Colonic mucosa (tissue), 4 donors: ENCODE measurements around the gene SYNPR. TPM values are rescaled to one million over a fixed set of nuclear protein-coding genes. Genes with fewer than 3 reads are reported as not detected.
A peak's percentile ranks its signal among the peaks of the same experiment; 100 is the strongest.

ENCODE experiments used
- DNase-seq: peaks from one replicate; pipeline ENCODE4 v3.0.0-alpha.2; 2020
- H3K27ac ChIP-seq: fragments of 200-600 bp; one replicate; pipeline ENCODE4 v1.8.0; 2021
- H3K27me3 ChIP-seq: fragments of 200-600 bp; one replicate; pipeline ENCODE4 v1.8.0; 2021
- H3K36me3 ChIP-seq: fragments of 200-600 bp; one replicate; pipeline ENCODE4 v1.8.0; 2021
- H3K4me1 ChIP-seq: fragments of 200-600 bp; one replicate; pipeline ENCODE4 v1.8.0; 2021; ENCODE audit warnings: mild to moderate bottlenecking
- H3K4me3 ChIP-seq: fragments of 200-600 bp; one replicate; pipeline ENCODE4 v1.8.0; 2021
- H3K9ac ChIP-seq, 2 donors: one replicate each; pipeline ENCODE4 v1.7.0; 2013; ENCODE audit warnings: control low read depth in 2 of 2, low read depth in 2 of 2, low read length in 2 of 2
- H3K9me3 ChIP-seq: fragments of 200-600 bp; one replicate; pipeline ENCODE4 v1.8.0; 2021
- intact Hi-C: fragments of 100-400 bp; cut with DNase I; formaldehyde crosslinking; loops from one replicate; pipeline ENCODE4 v1.14.1; 2022
- total RNA-seq, 2 donors: library from RNA; stranded (reverse); fragmentation: NEBNext Ultra II Directional in 1 of 2; extraction: Animal tissue kit (Norgen Biotek cat#: 25700) in 1 of 2; gene quantifications; one replicate each; pipeline ENCODE4 v1.2.1, GENCODE V29; 2021
- TF ChIP-seq, protein P1 (sequence below): fragments of 200-600 bp; IDR thresholded peaks from one replicate; pipeline ENCODE4 v1.8.0; 2022; ENCODE audit warnings: antibody characterized with exemption, mild to moderate bottlenecking
- donor health status: healthy.
- donor health status: DM: no; HTN: no; CAD: no.
- donor health status: DM: no; HTN: no; CAD: no.

SYNPR gene
- total RNA-seq, 2 donors from 2014 or later = 0.17 TPM; not detected in 1

- H3K4me1 ChIP-seq = no peaks in the 10 kb centered on the region
- H3K4me3 ChIP-seq = no peak overlapping the region
- H3K9me3 ChIP-seq = no peaks in the 10 kb centered on the region
- DNase-seq = no peak
- TF ChIP-seq, protein P1, sequence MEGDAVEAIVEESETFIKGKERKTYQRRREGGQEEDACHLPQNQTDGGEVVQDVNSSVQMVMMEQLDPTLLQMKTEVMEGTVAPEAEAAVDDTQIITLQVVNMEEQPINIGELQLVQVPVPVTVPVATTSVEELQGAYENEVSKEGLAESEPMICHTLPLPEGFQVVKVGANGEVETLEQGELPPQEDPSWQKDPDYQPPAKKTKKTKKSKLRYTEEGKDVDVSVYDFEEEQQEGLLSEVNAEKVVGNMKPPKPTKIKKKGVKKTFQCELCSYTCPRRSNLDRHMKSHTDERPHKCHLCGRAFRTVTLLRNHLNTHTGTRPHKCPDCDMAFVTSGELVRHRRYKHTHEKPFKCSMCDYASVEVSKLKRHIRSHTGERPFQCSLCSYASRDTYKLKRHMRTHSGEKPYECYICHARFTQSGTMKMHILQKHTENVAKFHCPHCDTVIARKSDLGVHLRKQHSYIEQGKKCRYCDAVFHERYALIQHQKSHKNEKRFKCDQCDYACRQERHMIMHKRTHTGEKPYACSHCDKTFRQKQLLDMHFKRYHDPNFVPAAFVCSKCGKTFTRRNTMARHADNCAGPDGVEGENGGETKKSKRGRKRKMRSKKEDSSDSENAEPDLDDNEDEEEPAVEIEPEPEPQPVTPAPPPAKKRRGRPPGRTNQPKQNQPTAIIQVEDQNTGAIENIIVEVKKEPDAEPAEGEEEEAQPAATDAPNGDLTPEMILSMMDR = no peak
- no peak overlapping the region for H3K27ac ChIP-seq
- H3K27me3 ChIP-seq = no peaks in the 10 kb centered on the region
- H3K36me3 ChIP-seq = no peaks in the 10 kb centered on the region
- H3K9ac ChIP-seq = no peak overlapping the region
- intact Hi-C loops = no loop called here
Observed at GRCh38 chr3:63456901-63457300, 178.8 kb downstream of the SYNPR start.

DNA sequence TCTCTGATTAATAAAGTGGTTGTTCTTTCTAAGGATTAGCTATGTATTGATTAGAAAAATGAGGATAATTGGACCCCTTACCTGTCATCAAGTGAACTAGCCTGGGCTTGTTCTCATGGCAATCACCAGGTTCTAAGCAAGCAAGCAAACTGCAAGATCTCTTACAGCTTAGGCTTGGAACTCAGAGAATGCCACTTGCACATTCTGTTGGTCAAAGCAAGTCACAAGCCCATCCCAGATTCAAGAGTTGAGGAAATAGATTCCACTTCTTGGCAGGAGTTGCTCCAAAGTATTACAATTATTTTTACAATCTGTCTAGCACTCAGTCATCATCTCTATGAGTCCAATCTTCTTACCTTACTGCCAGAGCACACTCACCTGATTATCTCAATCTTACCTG is 180.3 kb downstream of the SYNPR start:
- no peaks in the 10 kb centered on the region for H3K9me3 ChIP-seq
- no peak overlapping the region for H3K27ac ChIP-seq
- H3K4me3 ChIP-seq = no peak overlapping the region
- TF ChIP-seq, protein P1 = no peak
- no peaks in the 10 kb centered on the region for H3K4me1 ChIP-seq
- H3K36me3 ChIP-seq = no peaks in the 10 kb centered on the region
- intact Hi-C loops = no loop called here
- DNase-seq = no peak
- no peak overlapping the region for H3K9ac ChIP-seq
- H3K27me3 ChIP-seq = no peaks in the 10 kb centered on the region

DNA sequence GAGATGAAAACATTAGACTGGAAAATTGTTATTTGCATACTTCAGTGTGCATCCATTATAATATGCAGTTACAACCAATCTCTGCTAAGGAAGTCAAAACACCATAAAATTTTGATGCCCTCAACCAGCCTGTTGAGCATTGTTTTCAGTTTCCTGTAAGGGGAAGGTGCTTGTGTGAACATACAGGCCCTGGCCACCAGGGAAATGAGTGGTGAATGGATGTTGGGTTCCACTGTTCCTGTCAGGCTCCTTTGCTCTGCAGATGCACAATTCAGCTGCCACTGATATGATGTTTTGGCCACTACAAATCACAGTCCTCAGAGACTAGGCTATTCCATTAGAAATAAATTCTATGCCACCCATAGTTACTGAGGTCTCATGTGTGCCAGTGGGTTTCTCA is 184.6 kb downstream of the SYNPR start:
- H3K9me3 ChIP-seq = no peaks in the 10 kb centered on the region

DNA sequence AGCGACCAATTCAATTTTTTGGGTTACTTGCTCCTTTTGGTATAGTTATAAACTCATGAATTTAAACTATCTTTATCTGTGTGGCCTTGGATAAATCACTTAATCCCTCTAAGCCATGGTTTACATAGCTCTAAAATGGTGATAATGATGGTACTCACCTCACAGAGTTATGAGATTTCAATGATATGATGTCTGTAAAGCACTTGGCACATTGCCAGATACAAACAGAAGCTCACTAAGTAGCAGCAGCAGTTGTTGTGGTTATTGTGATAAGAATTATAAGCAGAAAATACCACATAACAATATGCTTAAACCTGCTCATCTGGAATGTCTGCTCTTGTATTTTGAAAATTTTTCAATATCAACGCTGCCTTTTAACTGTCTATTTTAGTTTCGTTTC is 189.3 kb downstream of the SYNPR start:
- H3K27ac ChIP-seq = no peak overlapping the region
- intact Hi-C loops = no loop called here
- no peaks in the 10 kb centered on the region for H3K9me3 ChIP-seq
- H3K4me3 ChIP-seq = no peak overlapping the region
- H3K4me1 ChIP-seq = no peaks in the 10 kb centered on the region
- H3K27me3 ChIP-seq = no peaks in the 10 kb centered on the region
- H3K36me3 ChIP-seq = no peaks in the 10 kb centered on the region
- TF ChIP-seq, protein P1 = no peak
- no peak for DNase-seq
- no peak overlapping the region for H3K9ac ChIP-seq

More for the DNA sequence above, 184.6 kb downstream of the SYNPR start:
- H3K27ac ChIP-seq = no peak overlapping the region
- H3K27me3 ChIP-seq = no peaks in the 10 kb centered on the region
- no peaks in the 10 kb centered on the region for H3K36me3 ChIP-seq
- H3K9ac ChIP-seq = no peak overlapping the region
- TF ChIP-seq, protein P1 = no peak
- H3K4me3 ChIP-seq = no peak overlapping the region
- no peak for DNase-seq
- intact Hi-C loops = no loop called here
- no peaks in the 10 kb centered on the region for H3K4me1 ChIP-seq

GRCh38 chr3:63470745-63471144 is 192.6 kb downstream of the SYNPR start:
- TF ChIP-seq, protein P1 = no peak
- DNase-seq = no peak
- no peak overlapping the region for H3K9ac ChIP-seq
- no peaks in the 10 kb centered on the region for H3K9me3 ChIP-seq
- peak overlapping the region; percentile 15 for H3K27ac ChIP-seq
- H3K36me3 ChIP-seq = no peaks in the 10 kb centered on the region
- no peaks in the 10 kb centered on the region for H3K4me1 ChIP-seq
- no peak overlapping the region for H3K4me3 ChIP-seq
- H3K27me3 ChIP-seq = no peaks in the 10 kb centered on the region
- intact Hi-C loops = no loop called here

DNA sequence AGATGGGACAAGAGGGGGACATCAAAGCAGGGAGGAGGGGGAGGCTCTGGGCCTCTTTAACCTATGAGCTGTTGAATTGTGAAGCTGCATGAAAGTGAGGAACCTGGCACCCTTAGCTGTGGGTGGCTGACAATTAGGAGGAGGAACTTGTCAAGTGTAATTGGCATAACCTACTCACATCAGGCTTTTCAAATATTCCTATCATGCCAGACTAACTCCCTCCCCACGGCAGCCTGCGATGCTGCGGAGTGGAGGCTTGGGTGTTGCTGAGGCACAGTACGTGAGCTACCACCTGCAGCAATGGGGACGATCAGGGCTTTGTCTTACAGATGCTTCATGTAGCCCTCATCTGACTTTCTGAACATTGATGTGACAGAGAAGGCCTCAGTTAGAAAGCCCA is 193.7 kb downstream of the SYNPR start:
- H3K4me3 ChIP-seq = no peak overlapping the region
- no peaks in the 10 kb centered on the region for H3K9me3 ChIP-seq
- intact Hi-C loops = no loop called here
- H3K9ac ChIP-seq = no peak overlapping the region
- no peaks in the 10 kb centered on the region for H3K4me1 ChIP-seq
- no peaks in the 10 kb centered on the region for H3K27me3 ChIP-seq
- DNase-seq = no peak
- TF ChIP-seq, protein P1 = no peak
- no peaks in the 10 kb centered on the region for H3K36me3 ChIP-seq
- H3K27ac ChIP-seq = no peak overlapping the region
